A673 (cell line): Measurements from ENCODE around the gene TM4SF5. TPM values are rescaled to one million over a fixed set of nuclear protein-coding genes. Genes with fewer than 3 reads are reported as not detected.

Source experiments
- BruUV-seq: library from RNA; stranded (reverse); fragments of 400-500 nt; replicated peaks from 2 replicates; lab custom pipeline; 2021; lab: Mats Ljungman, UMichigan
- CTCF ChIA-PET: fragments of 300-600 bp; sonication (Branson Sonifier 250); formaldehyde crosslinking; loops from one replicate; lab custom pipeline; 2022; ENCODE audit warnings: antibody characterized with exemption; lab: Charles Lee
- POLR2A ChIA-PET: fragments of 300-600 bp; sonication (Branson Sonifier 250); formaldehyde crosslinking; loops from one replicate; lab custom pipeline; 2022; ENCODE audit warnings: antibody characterized with exemption; ENCODE audit not compliant: low non-redundant PET; lab: Charles Lee
- DNase-seq: peaks from one replicate; pipeline ENCODE4 v3.0.0-alpha.2; 2015; ENCODE audit warnings: low spot score
- H3K27ac ChIP-seq: fragments of 200-600 bp; sonication (generic); 2 replicates; pipeline ENCODE4 v1.5.1; 2016; ENCODE audit warnings: mixed run types, low read depth, mild to moderate bottlenecking, mixed read lengths, antibody characterized with exemption, low read length; ENCODE audit not compliant: poor library complexity, severe bottlenecking
- H3K27me3 ChIP-seq: fragments of 200-600 bp; sonication (generic); replicated peaks from 2 replicates; pipeline ENCODE4 v1.6.1; 2017; ENCODE audit warnings: mixed run types, low read depth, mild to moderate bottlenecking, mixed read lengths, antibody characterized with exemption, low read length; ENCODE audit not compliant: insufficient read depth, poor library complexity
- H3K36me3 ChIP-seq: fragments of 200-600 bp; sonication (generic); 2 replicates; pipeline ENCODE4 v1.6.1; 2016; ENCODE audit warnings: mixed run types, mild to moderate bottlenecking, mixed read lengths, antibody characterized with exemption, low read length; ENCODE audit not compliant: insufficient read depth, poor library complexity, severe bottlenecking
- H3K4me1 ChIP-seq: fragments of 200-600 bp; sonication (generic); 2 replicates; pipeline ENCODE4 v1.6.1; 2017; ENCODE audit warnings: mixed run types, mild to moderate bottlenecking, mixed read lengths, antibody characterized with exemption, low read length; ENCODE audit not compliant: insufficient read depth, poor library complexity, severe bottlenecking
- H3K4me3 ChIP-seq: fragments of 200-600 bp; sonication (generic); 2 replicates; pipeline ENCODE4 v1.5.1; 2016; ENCODE audit warnings: low read depth, mixed run types, mild to moderate bottlenecking, mixed read lengths, low read length; ENCODE audit not compliant: poor library complexity, severe bottlenecking
- H3K9me3 ChIP-seq: fragments of 200-600 bp; sonication (generic); 2 replicates; pipeline ENCODE4 v1.6.1; 2016; ENCODE audit warnings: mixed run types, low read depth, mild to moderate bottlenecking, mixed read lengths, antibody characterized with exemption, low read length; ENCODE audit not compliant: poor library complexity, severe bottlenecking
- CTCF ChIP-seq: fragments of 300-800, 200-600 bp; sonication (generic); conservative IDR thresholded peaks from 2 replicates; pipeline ENCODE4 v1.5.1; 2017; ENCODE audit warnings: low read depth, mild to moderate bottlenecking, antibody characterized with exemption, low read length, moderate library complexity, mixed read lengths
- EZH2 ChIP-seq: fragments of 200-600 bp; sonication (generic); IDR thresholded peaks from 2 replicates; pipeline ENCODE4 v1.6.1; 2017; ENCODE audit warnings: borderline replicate concordance, low read depth, mild to moderate bottlenecking, mixed read lengths, antibody characterized with exemption, low read length; ENCODE audit not compliant: poor library complexity, severe bottlenecking
- intact Hi-C: fragments of 100-400 bp; cut with micrococcal nuclease; formaldehyde crosslinking; loops from one replicate; pipeline ENCODE4 v1.10.0; 2022; ENCODE audit not compliant: unreplicated experiment
- total RNA-seq: library from RNA; stranded (reverse); gene quantifications from 2 replicates; pipeline ENCODE4 v1.2.3, GENCODE V29; 2021

Gene TM4SF5
- total RNA-seq, 1 experiment from 2014 or later: not detected

- Histone ChIP-seq H3K4me1 (peaks cover 3% of the 10 kb centered on the region), H3K36me3 (no peaks in the 10 kb centered on the region), H3K4me3 (no peak overlapping the region), H3K27ac (no peak overlapping the region), H3K9me3 (no peaks in the 10 kb centered on the region), H3K27me3 (peaks cover 30% of the 10 kb centered on the region)
- no TSS peak for BruUV-seq
- intact Hi-C loops: no loop called here
- ChIA-PET POLR2A (no interaction called here), CTCF (interaction anchor here (0.6 to 0.7 kb wide), 2 partner anchors 42 to 71 kb away, joined by 3 to 5 read pairs; no protein-coding TSS in a partner anchor)
- no peak for DNase-seq
- TF ChIP-seq CTCF (no peak), EZH2 (no peak)
These were observed 23.0 kb upstream of the TM4SF5 start for GRCh38 chr17:4748686-4749085.

GRCh38 chr17:4750606-4751005, 21.1 kb upstream of the TM4SF5 start:
- peaks cover 2% of the 10 kb centered on the region for H3K4me1 ChIP-seq
- ChIA-PET POLR2A (no interaction called here), CTCF (no interaction called here)
- BruUV-seq: no TSS peak
- H3K9me3 ChIP-seq: no peaks in the 10 kb centered on the region
- H3K27me3 ChIP-seq: peaks cover 37% of the 10 kb centered on the region
- H3K27ac ChIP-seq: no peak overlapping the region
- no peak for TF ChIP-seq EZH2
- TF ChIP-seq CTCF: no peak
- intact Hi-C loops: no loop called here
- no peak overlapping the region for H3K4me3 ChIP-seq
- no peak for DNase-seq
- no peaks in the 10 kb centered on the region for H3K36me3 ChIP-seq

- intact Hi-C loops: no loop called here
- Histone ChIP-seq H3K9me3 (no peaks in the 10 kb centered on the region), H3K4me1 (no peaks in the 10 kb centered on the region), H3K27me3 (peaks cover 37% of the 10 kb centered on the region), H3K4me3 (no peak overlapping the region), H3K36me3 (no peaks in the 10 kb centered on the region), H3K27ac (no peak overlapping the region)
- TF ChIP-seq EZH2: no peak
- no peak for TF ChIP-seq CTCF
- CTCF ChIA-PET: no interaction called here
- no TSS peak for BruUV-seq
- POLR2A ChIA-PET: no interaction called here
- DNase-seq: no peak
These were observed 19.8 kb upstream of the TM4SF5 start for GRCh38 chr17:4751932-4752331.
